NT2/D1 (cell line): Measurements from ENCODE around the gene PAK1IP1.

Experiments
- YY1 ChIP-seq: IDR thresholded peaks from 2 replicates; pipeline ENCODE4 v1.6.1; 2011; ENCODE audit not compliant: insufficient read length, insufficient read depth
- ZNF274 ChIP-seq: IDR thresholded peaks from 2 replicates; pipeline ENCODE4 v1.6.1; 2011; ENCODE audit warnings: mild to moderate bottlenecking, low read depth, low read length

GRCh38 chr6:10736731-10737130, 42.0 kb downstream of the PAK1IP1 start:
- TF ChIP-seq ZNF274 (no peak), YY1 (no peak)
